K562 (cell line): ENCODE data around the gene ASS1. TPM values are rescaled to one million over a fixed set of nuclear protein-coding genes. Genes with fewer than 3 reads are reported as not detected.

Source experiments
- ATAC-seq: fragments of 200-7000 bp; cut with Tn5 transposase; 3 replicates; pipeline ENCODE4 v1.9.1; 2020; ENCODE audit warnings: moderate library complexity
- BruUV-seq: library from RNA; stranded (reverse); fragments of 400-500 nt; replicated peaks from 2 replicates; lab custom pipeline; 2021; lab: Mats Ljungman, UMichigan
- CTCF ChIA-PET: fragments of 300-600 bp; formaldehyde crosslinking; extraction: SDS; loops from one replicate; lab custom pipeline; 2021; ENCODE audit warnings: low intra/inter-chr PET ratio; lab: Yijun Ruan, JAX
- POLR2A ChIA-PET: fragments of 300-600, 350-650 bp; sonication (Branson Sonifier 250); formaldehyde crosslinking; extraction: SDS; loops from one replicate; lab custom pipeline; 2021; ENCODE audit warnings: antibody characterized with exemption, inconsistent platforms; lab: Yijun Ruan, JAX
- DNase-seq, 4 experiments: peaks; one replicate each; pipeline versions ENCODE4 v3.0.0 to v3.0.0-alpha.2; 2011 to 2018; ENCODE audit warnings: low spot score in 3 of 4, mixed read lengths in 3 of 4; ENCODE audit errors: extremely low read depth in 1 of 4
- FAIRE-seq: peaks from 2 replicates; lab custom pipeline; 2011; peaks lifted over from hg19 to GRCh38; lab: Jason Lieb, UNC
- H2AFZ ChIP-seq: 2 replicates; pipeline ENCODE4 v1.6.0; 2011; ENCODE audit warnings: low read depth, low read length, control low read depth, inconsistent platforms
- H3K27ac ChIP-seq: fragments of 200-600 bp; 3 replicates; pipeline ENCODE4 v1.8.0; 2011; ENCODE audit warnings: low read depth, mild to moderate bottlenecking, control low read depth, inconsistent platforms, low read length, moderate library complexity, mixed read lengths; ENCODE audit errors: extremely low read depth
- H3K27me3 ChIP-seq, 2 experiments: fragments of 300-600 bp in 1 of 2; 2 replicates in 1 of 2; 3 replicates in 1 of 2; pipeline versions ENCODE4 v1.6.0 to v1.8.0; 2011; ENCODE audit warnings: inconsistent platforms in 2 of 2, low read length in 2 of 2, mild to moderate bottlenecking in 1 of 2, mixed read lengths in 1 of 2, moderate library complexity in 1 of 2; ENCODE audit not compliant: control insufficient read depth in 2 of 2, insufficient read depth in 2 of 2
- H3K36me3 ChIP-seq: fragments of 300-600 bp; 3 replicates; pipeline ENCODE4 v1.8.0; 2011; ENCODE audit warnings: mild to moderate bottlenecking, low read length, inconsistent platforms; ENCODE audit not compliant: control insufficient read depth, insufficient read depth
- H3K4me1 ChIP-seq, 2 experiments: fragments of 200-600 bp in 1 of 2; replicated peaks in 1 of 2; 2 replicates in 1 of 2; 3 replicates in 1 of 2; pipeline versions ENCODE4 v1.5.1 to v1.8.0; 2011; ENCODE audit warnings: inconsistent platforms in 2 of 2, low read length in 2 of 2, mild to moderate bottlenecking in 1 of 2, mixed read lengths in 1 of 2, moderate library complexity in 1 of 2; ENCODE audit not compliant: control insufficient read depth in 2 of 2, insufficient read depth in 2 of 2
- H3K4me2 ChIP-seq: 2 replicates; pipeline ENCODE4 v1.6.1; 2011; ENCODE audit warnings: low read length, control low read depth, inconsistent platforms, mixed read lengths; ENCODE audit not compliant: insufficient read depth
- H3K4me3 ChIP-seq: fragments of 200-600 bp; sonication (generic), shearing (Covaris generic); 2 replicates; pipeline ENCODE4 v1.5.1; 2016; ENCODE audit warnings: control low read depth, inconsistent platforms
- H3K79me2 ChIP-seq: fragments of 200-600 bp; 3 replicates; pipeline ENCODE4 v1.8.0; 2011; ENCODE audit warnings: low read length, inconsistent platforms; ENCODE audit not compliant: control insufficient read depth, insufficient read depth
- H3K9ac ChIP-seq, 2 experiments: 2 replicates each; pipeline versions ENCODE4 v1.6.0 to v1.6.1; 2011; ENCODE audit warnings: low read depth in 2 of 2, low read length in 2 of 2, control low read depth in 1 of 2, inconsistent platforms in 1 of 2, mild to moderate bottlenecking in 1 of 2, mixed read lengths in 1 of 2; ENCODE audit not compliant: insufficient read depth in 1 of 2
- H3K9me1 ChIP-seq: one replicate; pipeline ENCODE4 v1.6.0; 2011; ENCODE audit warnings: inconsistent platforms, mild to moderate bottlenecking, low read length, moderate library complexity; ENCODE audit not compliant: control insufficient read depth, insufficient read depth
- H3K9me3 ChIP-seq: replicated peaks from 2 replicates; pipeline ENCODE4 v1.5.1; 2011; ENCODE audit warnings: low read depth, low read length, inconsistent platforms; ENCODE audit not compliant: control insufficient read depth, insufficient read depth
- H4K20me1 ChIP-seq: replicated peaks from 2 replicates; pipeline ENCODE4 v1.6.1; 2011; ENCODE audit warnings: low read length, inconsistent platforms, mixed read lengths; ENCODE audit not compliant: control insufficient read depth, insufficient read depth
- ATF7 ChIP-seq: fragments of 450-650 bp; IDR thresholded peaks from 2 replicates; pipeline ENCODE4 v1.7.1; 2014; ENCODE audit warnings: mild to moderate bottlenecking, moderate library complexity
- BRD4 ChIP-seq: fragments of 200-600 bp; sonication (generic); IDR thresholded peaks from 2 replicates; pipeline ENCODE4 v1.6.1; 2017; ENCODE audit warnings: inconsistent platforms
- MAFF ChIP-seq: IDR thresholded peaks from 2 replicates; pipeline ENCODE4 v1.6.1; 2012; ENCODE audit warnings: low read length, improper control_type of control experiment
- NEUROD1 ChIP-seq: fragments of 150-350 bp; IDR thresholded peaks from 2 replicates; pipeline ENCODE4 v1.6.1; 2014; ENCODE audit warnings: borderline replicate concordance, low read length, low read depth; ENCODE audit not compliant: partially characterized antibody
- NUFIP1 ChIP-seq: fragments of 450-650 bp; IDR thresholded peaks from 2 replicates; pipeline ENCODE4 v1.6.1; 2018; ENCODE audit not compliant: partially characterized antibody
- TRIM28 ChIP-seq: fragments of 450-650 bp; IDR thresholded peaks from 2 replicates; pipeline ENCODE4 v1.6.1; 2017
- whole genome bisulfite sequencing: fragments of 100-300 bp; shearing (Covaris generic); methylation state at CpG from one replicate; pipeline ENCODE4 v1.1.6; 2016; ENCODE audit warnings: low coverage, mixed read lengths; ENCODE audit not compliant: insufficient coverage; ENCODE audit errors: missing lambda C conversion rate; 5-methylcytosine and 5-hydroxymethylcytosine counted together
- in situ Hi-C: fragments of 300-500 bp; cut with MboI; formaldehyde crosslinking; loops from 4 replicates; pipeline ENCODE4 v1.15.0; 2018; ENCODE audit warnings: inconsistent platforms, mixed read lengths
- intact Hi-C: fragments of 100-400 bp; cut with micrococcal nuclease; formaldehyde crosslinking; loops from 2 replicates; pipeline ENCODE4 v1.14.2; 2022
- polyA plus RNA-seq, 8 experiments: library from polyadenylated mRNA; depleted of rRNA in 4 of 8; stranded (reverse) in 5 of 8; unstranded in 3 of 8; fragments of >200 nt; fragmentation: Nextera tagmentation in 2 of 8; fragmentation: Illumina TruSeq in 1 of 8; extraction: Ambion mirVana in 2 of 8; extraction: Trizol in 1 of 8; gene quantifications; 2 replicates each; pipeline versions ENCODE4 v1.2.1 to v1.2.3, GENCODE V29; 2011 to 2014; ENCODE audit warnings: inconsistent platforms in 1 of 8, missing spikeins in 1 of 8
- total RNA-seq, 7 experiments: library from RNA; depleted of rRNA in 6 of 7; stranded (reverse); fragments of >200 nt in 6 of 7; fragmentation: Illumina TruSeq in 2 of 7; extraction: Trizol in 2 of 7; gene quantifications; 2 replicates each; pipeline versions ENCODE4 v1.2.1 to v1.2.3, GENCODE V29; 2011 to 2021; ENCODE audit warnings: low replicate concordance in 1 of 7
- TF ChIP-seq, protein P1 (sequence below): fragments of 200-600 bp; sonication (generic); IDR thresholded peaks from one replicate; pipeline ENCODE4 v1.6.1; 2012; ENCODE audit warnings: mild to moderate bottlenecking, low read depth, low read length, inconsistent platforms

The ASS1 gene
- total and polyA plus RNA-seq, 9 of the 15 experiments (the other 6 are each of a cell fraction or from before 2014, with no cell fraction given): 1.5 to 5.7 (median 3.7) TPM

DNA sequence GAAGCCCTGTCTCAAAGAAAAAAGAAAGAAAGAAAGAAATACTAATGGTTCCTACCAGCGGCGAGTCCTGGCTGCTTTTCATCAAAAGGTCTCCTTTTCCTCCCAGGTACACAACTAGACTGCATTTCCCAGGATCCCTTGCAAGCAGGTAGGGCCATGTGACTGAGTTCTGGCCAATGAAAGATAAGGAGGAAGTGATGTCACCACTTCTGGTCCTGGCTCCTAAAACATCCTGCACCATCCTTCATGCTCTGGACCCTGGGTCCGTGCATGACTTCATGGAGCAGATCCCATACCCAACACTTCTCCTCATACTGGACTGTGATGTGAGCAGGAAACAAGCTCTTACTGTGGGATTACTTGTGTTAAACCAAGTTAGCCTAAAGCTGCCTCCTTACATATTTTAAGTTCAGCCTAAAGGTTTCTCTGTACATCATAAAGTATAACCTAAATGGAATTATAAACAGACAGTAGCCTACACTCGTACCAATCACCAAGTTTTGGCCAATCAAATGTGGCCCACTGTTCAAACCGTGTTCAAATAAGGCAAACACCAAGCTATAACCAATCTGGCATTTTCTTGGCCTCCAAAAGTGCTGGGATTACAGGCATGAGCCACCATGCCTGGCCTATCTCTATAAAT lies 104.5 kb downstream of the ASS1 start:
- Histone ChIP-seq H3K79me2 (no peaks in the 10 kb centered on the region), H3K4me3 (no peak overlapping the region), H4K20me1 (no peaks in the 10 kb centered on the region), H3K36me3 (no peaks in the 10 kb centered on the region), H3K27ac (no peak overlapping the region), H3K9me1 (no peaks in the 10 kb centered on the region), H3K9ac (no peak overlapping the region), H2AFZ (peak overlapping the region; percentile 94), H3K4me2 (peak overlapping the region; percentile 52), H3K27me3 (no peaks in the 10 kb centered on the region), H3K9me3 (peaks cover 3% of the 10 kb centered on the region; the same call in 1 of the 2 replicates), H3K4me1 (0 out of 5 replicates have a peak, but pooled peaks cover 0 to 3% of the 10 kb centered on the region in 2 experiments)
- WGBS: 30% methylated on average over 5 of the region's 5 CpGs
- BruUV-seq: no TSS peak
- DNase-seq (peak; percentile 78 to 85 (median 81)), FAIRE-seq (peak; percentile 98), ATAC-seq (peak; percentile 98)
- intact Hi-C loops: no loop called here
- in situ Hi-C loops: no loop called here
- ChIA-PET CTCF (no interaction called here), POLR2A (interaction anchor here (0.6 to 1.7 kb wide), 5 partner anchors 12 to 37 kb away, joined by 3 to 6 read pairs (median 4); partner anchors contain the start of gene FUBP3)
- no peak for TF ChIP-seq MAFF
- TF ChIP-seq, protein P1, sequence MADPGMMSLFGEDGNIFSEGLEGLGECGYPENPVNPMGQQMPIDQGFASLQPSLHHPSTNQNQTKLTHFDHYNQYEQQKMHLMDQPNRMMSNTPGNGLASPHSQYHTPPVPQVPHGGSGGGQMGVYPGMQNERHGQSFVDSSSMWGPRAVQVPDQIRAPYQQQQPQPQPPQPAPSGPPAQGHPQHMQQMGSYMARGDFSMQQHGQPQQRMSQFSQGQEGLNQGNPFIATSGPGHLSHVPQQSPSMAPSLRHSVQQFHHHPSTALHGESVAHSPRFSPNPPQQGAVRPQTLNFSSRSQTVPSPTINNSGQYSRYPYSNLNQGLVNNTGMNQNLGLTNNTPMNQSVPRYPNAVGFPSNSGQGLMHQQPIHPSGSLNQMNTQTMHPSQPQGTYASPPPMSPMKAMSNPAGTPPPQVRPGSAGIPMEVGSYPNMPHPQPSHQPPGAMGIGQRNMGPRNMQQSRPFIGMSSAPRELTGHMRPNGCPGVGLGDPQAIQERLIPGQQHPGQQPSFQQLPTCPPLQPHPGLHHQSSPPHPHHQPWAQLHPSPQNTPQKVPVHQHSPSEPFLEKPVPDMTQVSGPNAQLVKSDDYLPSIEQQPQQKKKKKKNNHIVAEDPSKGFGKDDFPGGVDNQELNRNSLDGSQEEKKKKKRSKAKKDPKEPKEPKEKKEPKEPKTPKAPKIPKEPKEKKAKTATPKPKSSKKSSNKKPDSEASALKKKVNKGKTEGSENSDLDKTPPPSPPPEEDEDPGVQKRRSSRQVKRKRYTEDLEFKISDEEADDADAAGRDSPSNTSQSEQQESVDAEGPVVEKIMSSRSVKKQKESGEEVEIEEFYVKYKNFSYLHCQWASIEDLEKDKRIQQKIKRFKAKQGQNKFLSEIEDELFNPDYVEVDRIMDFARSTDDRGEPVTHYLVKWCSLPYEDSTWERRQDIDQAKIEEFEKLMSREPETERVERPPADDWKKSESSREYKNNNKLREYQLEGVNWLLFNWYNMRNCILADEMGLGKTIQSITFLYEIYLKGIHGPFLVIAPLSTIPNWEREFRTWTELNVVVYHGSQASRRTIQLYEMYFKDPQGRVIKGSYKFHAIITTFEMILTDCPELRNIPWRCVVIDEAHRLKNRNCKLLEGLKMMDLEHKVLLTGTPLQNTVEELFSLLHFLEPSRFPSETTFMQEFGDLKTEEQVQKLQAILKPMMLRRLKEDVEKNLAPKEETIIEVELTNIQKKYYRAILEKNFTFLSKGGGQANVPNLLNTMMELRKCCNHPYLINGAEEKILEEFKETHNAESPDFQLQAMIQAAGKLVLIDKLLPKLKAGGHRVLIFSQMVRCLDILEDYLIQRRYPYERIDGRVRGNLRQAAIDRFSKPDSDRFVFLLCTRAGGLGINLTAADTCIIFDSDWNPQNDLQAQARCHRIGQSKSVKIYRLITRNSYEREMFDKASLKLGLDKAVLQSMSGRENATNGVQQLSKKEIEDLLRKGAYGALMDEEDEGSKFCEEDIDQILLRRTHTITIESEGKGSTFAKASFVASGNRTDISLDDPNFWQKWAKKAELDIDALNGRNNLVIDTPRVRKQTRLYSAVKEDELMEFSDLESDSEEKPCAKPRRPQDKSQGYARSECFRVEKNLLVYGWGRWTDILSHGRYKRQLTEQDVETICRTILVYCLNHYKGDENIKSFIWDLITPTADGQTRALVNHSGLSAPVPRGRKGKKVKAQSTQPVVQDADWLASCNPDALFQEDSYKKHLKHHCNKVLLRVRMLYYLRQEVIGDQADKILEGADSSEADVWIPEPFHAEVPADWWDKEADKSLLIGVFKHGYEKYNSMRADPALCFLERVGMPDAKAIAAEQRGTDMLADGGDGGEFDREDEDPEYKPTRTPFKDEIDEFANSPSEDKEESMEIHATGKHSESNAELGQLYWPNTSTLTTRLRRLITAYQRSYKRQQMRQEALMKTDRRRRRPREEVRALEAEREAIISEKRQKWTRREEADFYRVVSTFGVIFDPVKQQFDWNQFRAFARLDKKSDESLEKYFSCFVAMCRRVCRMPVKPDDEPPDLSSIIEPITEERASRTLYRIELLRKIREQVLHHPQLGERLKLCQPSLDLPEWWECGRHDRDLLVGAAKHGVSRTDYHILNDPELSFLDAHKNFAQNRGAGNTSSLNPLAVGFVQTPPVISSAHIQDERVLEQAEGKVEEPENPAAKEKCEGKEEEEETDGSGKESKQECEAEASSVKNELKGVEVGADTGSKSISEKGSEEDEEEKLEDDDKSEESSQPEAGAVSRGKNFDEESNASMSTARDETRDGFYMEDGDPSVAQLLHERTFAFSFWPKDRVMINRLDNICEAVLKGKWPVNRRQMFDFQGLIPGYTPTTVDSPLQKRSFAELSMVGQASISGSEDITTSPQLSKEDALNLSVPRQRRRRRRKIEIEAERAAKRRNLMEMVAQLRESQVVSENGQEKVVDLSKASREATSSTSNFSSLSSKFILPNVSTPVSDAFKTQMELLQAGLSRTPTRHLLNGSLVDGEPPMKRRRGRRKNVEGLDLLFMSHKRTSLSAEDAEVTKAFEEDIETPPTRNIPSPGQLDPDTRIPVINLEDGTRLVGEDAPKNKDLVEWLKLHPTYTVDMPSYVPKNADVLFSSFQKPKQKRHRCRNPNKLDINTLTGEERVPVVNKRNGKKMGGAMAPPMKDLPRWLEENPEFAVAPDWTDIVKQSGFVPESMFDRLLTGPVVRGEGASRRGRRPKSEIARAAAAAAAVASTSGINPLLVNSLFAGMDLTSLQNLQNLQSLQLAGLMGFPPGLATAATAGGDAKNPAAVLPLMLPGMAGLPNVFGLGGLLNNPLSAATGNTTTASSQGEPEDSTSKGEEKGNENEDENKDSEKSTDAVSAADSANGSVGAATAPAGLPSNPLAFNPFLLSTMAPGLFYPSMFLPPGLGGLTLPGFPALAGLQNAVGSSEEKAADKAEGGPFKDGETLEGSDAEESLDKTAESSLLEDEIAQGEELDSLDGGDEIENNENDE: no peak
- TF ChIP-seq TRIM28: 0 out of 2 replicates have a peak, but pooled peaks have one; percentile 19
- peak; percentile 24 for TF ChIP-seq NEUROD1
- no peak for TF ChIP-seq BRD4
- TF ChIP-seq NUFIP1: no peak
- peak; percentile 87 for TF ChIP-seq ATF7
